ENCODE data around the gene SPECC1.
"Not testable (repeated sequence)": the region's sequence is repeated elsewhere in the genome, so short reads cannot be mapped to it uniquely, and the experiment has no call there.

The SPECC1 gene

DNA sequence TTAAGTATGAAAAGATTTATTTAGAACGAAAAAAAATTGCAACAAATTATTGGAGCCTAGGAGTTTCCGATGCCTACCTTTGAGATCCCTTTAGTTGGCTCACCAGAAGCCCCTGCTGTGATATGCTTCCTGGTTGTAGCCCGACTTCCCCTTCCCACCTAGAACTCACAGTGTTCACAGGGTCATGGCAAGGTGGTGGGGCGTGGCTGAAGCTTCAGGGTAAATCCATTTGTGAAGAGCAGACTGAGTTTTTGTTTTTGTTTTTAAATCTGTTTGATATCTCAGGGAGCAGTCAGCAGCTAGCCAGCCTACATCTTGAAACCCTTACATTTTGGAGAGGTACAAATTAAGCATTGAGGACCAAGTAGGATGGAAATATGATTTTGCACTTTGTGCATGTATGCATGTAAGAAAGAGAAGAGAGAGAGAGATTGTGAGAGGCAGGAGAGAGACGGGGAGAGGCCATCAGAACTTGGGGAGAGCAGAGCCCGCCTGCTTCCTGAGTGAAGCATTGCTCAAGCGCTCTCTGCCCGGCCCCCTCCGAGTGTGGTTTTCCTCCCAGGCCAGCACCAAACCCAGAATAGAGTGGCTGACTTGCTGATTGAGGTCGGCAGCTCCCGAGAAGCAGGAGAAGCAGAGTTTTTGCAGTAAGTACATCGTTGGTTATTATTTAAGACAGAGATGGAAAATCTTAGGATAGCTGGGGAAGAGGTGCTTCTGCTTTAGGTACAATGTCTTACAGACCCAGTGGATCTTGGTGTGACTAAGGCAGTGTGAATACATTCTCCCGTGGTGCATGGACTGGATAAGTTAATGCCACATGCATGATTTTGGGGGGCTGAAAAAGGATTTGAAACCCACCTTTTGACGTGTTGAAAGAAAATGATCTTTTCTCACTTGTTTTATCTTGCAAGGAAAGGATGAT, 64.2 kb downstream of the SPECC1 start:
- DNase-seq, result peak; percentile 96 to 99

DNA sequence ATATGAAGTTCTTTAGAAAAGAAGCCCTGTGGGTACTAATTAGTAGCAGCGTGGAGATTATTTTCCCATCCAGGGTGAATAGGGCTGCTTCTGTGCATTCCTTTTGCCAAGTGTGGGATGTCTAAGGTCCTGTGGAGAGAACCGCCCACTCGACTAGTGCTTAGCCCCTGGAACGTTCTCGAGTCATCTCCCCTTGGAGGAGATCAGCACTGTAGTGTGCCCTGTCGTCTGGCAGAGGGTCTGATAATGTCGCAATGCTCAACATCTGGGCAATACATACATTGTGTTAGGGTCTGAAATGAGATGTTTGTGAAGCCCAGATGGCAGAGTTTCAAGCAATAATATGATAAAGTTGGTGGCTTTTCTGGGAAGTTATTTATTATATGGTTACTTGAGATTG, 64.8 kb downstream of the SPECC1 start:
- DNase-seq, result peak in 1 of 2 experiments; percentile 22

DNA sequence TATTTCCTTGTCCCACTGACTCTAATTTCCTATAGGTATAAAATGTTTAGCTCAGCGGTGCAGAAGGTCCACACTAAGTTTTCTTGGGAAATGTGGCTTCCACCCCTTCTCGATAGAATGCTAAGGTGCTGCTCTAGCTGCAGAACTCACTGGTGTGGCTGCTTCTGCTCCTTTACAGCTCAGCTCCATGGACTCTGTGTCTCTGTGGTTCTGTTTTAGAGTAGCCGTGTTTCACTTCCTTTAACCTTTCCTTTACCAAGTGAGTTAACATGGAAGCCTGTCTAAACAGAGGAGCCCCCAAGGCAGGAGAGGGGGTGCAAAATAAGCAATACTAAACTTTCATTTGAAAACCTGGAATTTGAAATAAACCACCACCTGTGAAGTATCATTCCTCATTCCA, 65.3 kb downstream of the SPECC1 start:
- peak; percentile 11 to 42 for DNase-seq

DNA sequence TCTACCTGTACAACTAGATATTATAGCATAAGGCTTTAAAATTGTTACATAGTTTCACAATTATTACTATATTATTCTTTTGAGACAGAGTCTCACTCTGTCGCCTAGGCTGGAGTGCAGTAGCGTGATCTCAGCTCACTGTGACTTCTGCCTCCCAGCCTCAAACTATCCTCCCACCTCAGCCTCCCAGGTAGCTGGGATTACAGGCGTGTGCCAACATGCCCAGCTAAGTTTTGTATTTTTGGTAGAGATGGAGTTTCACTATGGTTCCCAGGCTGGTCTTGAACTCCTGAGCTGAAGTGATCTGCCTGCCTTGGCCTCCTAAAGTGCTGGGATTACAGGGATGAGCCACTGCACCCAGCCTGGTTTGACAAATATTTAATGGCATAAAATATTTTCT, 67.0 kb downstream of the SPECC1 start:
- not testable (repeated sequence) for DNase-seq

- no peak for DNase-seq
Measured at GRCh38 chr17:20077978-20078685, 69.0 kb downstream of the SPECC1 start.

GRCh38 chr17:20080513-20080912, 71.4 kb downstream of the SPECC1 start:
- no peak for DNase-seq

GRCh38 chr17:20083156-20083859, 74.1 kb downstream of the SPECC1 start:
- DNase-seq, result no peak

GRCh38 chr17:20084621-20085282, 75.6 kb downstream of the SPECC1 start:
- no peak for DNase-seq

DNA sequence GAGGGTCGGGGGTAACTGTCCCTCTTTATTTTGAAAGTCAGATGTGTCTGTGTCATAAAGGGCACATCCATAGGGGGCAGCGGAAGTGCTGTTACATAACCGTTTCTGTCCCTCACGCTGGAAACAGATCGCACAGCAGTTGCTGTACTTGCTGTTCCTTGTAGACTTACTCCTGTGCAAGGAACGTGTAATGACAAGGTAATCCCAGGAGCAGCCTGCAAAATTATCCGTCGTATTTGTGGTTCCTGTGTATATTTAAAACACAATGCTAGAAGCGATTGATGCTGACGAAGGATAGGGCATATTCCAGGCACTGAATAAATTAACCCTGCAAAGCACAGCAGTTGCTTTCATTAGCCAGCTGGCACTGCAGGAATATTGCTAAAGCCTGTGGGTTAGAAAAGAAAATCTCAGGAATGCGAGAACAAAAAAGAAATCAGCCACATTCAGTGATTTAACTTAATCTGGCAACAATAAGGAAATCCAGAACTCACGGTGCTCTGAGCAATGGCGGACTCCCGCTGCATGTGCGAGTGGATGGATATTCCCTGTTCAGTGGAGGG, 76.2 kb downstream of the SPECC1 start:
- no peak for DNase-seq

GRCh38 chr17:20086416-20087076, 77.4 kb downstream of the SPECC1 start:
- DNase-seq, result no peak

DNA sequence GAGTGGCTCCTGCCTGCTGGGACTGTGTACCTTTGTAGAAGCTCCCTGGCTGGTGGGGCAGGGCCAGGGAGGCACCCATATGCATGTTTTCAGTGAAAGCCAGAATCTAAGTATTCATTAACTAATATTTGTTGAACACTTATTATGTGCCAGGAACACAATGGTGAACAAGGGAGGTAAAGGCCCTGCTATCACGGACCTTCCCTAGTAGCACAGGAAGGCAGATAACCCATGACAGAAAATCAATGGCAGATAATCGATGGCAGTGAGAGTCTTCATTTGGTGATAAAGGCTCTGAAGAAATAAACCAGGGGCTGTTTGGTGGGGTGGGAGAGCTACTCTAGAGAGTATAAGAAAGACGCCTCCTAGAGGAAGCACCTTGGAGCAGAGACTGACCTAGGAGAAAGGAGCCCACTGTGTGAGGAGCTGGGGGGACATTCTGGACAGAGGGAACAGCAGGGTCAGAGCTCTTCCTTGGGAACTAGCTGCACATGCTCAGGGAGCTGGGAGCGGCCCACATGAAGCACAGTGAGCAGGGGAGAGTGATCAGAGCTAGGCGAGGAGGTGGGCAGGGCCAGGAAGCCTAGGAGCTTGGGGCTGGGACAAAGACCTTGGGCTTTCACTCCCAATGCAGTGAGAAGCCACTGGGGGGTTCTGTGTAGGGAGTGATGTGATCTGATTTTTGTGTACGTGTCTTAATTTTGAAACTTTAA, 78.5 kb downstream of the SPECC1 start:
- DNase-seq, result no peak

DNA sequence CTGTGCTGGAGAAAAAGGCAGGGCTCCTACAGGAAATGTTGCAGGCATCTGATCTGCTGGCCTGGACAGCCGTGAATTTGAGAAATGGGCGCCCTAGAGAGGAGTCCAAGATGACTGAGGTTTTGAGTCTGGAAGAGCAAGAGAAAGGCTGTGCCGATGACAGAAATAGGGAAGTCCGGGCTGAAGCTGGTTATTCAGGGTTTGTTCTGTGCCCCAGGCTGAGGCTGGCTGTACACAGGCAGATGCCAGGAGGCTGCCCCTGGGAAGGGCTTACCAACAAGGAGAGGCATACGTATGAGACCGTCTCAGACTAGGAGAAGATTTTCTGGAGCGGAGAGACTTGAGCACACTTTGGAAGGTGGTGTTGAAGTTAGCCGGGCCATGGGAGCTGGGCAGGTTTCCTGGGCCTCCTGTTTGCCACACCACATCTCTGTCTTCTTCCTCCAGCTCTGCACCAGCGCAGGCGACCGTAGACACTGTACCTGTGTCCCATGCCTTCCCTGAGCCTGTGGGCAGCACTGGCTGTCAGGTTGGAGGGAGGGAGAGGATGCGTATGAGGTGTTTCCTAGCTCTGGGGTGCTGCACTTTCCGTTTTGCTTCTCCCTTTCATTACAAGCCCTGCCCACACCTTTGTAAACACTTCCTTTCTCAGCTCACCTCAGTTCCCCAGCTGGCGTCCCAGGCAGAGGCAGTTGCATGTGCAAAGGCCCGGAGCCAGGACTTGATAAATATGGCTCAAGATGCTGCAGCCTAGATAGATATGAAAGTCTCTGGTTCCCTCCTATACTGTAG, 80.8 kb downstream of the SPECC1 start:
- no peak for DNase-seq

GRCh38 chr17:20091174-20092029, 82.2 kb downstream of the SPECC1 start:
- DNase-seq, result no peak

GRCh38 chr17:20092261-20092867, 83.2 kb downstream of the SPECC1 start:
- no peak for DNase-seq

DNA sequence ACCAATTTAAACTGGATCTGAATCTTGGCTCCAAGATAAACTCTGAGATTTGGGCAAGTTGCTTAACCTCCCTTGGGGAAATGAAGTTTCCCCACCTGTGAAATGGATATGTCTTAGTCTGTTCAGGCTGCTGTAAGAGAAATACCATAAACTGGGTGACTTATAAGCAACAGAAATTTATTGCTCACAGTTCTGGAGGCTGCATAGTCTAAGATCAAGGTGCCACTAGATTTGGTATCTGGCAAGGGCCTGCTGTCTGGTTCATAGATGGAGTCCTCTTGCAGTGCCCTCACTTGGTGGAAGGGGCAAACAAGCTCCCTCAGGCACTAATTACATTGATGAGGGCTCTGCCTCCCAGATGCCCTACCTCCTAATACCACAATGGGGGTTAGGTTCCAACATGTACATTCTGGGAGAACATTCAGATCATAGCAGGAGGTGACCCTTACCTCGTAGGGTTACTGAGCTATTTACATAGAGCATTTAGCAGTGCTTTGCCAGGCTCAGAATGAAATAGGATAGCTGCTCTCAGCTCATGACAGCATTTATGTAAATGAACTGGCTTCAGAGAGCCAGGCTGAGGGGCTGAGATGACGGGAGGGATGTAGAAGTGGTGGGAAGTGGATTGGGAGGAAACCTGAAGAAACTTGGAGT, 83.9 kb downstream of the SPECC1 start:
- no peak for DNase-seq

- no peak for DNase-seq
Measured at GRCh38 chr17:20094777-20095176, 85.6 kb downstream of the SPECC1 start.

- no peak for DNase-seq
Measured at GRCh38 chr17:20095336-20096080, 86.3 kb downstream of the SPECC1 start.

DNA sequence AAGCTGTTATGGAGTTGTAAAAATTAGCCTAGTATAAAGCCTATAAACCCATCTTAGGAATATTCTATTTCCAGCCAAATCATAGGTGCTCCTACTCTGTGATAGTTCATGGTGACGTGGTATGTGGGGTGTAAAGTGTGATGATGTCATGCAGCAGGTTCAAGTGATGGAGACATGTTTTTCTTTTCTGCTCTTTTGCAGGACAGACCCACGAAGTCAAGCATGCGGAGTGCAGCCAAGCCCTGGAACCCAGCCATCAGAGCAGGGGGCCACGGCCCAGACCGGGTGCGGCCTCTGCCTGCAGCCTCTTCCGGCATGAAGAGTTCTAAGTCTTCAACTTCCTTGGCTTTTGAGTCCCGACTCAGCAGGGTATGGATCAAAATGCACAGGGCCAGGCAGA, 87.3 kb downstream of the SPECC1 start:
- DNase-seq, result no peak
